ENCODE results near the gene WNT10A.

WNT10A gene

DNA sequence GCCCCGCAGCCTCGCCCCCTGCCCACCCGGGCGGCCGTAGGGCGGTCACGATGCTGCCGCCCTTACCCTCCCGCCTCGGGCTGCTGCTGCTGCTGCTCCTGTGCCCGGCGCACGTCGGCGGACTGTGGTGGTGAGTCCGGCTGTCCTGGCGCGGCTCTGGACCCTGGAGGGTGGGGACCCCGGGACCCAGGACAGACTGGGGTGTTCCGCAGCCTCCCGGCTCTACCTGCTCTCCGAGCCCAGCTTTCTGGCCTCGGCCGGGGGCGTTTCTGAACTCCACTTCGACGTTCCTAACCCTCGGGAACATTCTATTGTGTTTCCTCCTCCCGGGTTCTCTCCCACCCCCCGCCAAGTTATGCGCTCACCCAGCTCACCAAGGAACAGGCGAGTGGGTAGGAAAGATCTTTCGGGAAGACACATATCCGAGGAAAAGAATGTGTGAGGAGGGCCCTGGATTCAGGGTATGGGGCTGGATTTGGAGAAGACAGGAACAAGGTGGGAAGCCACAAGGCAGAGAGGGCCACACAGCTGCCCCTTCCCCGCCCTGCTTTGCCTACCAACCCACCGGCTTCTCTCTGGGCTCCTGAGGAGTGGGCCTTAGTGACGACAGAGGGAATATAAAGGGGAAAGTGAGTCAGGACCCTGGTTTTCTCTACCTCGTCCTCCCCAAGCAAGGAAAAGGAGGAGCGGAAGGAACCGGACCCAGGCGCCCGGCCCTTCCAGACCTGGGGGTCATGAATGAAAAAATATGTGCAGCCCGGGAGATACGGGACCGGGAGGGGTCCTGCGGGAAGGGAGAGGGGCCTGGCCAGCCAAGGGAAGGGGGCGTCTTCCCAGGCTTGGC, 20.4 kb upstream of the WNT10A start:
- TF ChIP-seq CTCF (IDR thresholded peaks at IDR 0.05) = no peak

GRCh38 chr2:218860950-218861381, 19.7 kb upstream of the WNT10A start:
- no peak for TF ChIP-seq CTCF (IDR thresholded peaks at IDR 0.05)

DNA sequence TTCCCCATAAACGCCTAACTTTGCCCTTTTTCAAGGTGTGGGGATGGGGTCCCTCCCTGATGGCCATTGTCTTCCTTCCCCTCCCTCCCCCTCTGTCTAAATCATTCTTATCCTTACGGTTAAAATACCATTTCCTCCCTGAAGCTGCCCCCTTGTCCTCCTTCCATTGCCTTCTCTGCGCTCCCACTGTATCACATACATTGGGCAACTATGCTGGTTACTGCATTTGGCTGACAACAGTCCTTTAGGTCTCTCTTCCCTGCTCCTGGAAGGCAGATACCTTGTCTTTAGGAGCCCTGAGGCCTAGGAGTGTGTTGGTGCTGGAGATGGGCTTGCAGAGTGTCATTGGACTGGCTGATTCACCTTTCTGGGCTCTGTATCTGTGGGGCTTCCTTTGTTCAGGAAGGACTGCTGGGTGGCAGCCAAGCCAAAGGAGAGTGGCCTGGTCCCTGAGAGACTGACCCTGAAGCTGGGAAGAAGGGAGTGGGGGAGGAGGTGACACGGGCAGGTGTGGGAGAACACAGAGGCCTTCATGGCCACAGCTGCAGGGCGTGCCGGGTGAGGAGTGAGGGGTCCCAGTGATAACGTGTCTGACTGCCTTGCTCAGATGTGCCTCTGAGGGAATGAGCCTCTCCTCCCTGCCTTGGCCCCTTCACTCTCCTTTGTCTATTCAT, 18.9 kb upstream of the WNT10A start:
- TF ChIP-seq CTCF (IDR thresholded peaks at IDR 0.05) = no peak

DNA sequence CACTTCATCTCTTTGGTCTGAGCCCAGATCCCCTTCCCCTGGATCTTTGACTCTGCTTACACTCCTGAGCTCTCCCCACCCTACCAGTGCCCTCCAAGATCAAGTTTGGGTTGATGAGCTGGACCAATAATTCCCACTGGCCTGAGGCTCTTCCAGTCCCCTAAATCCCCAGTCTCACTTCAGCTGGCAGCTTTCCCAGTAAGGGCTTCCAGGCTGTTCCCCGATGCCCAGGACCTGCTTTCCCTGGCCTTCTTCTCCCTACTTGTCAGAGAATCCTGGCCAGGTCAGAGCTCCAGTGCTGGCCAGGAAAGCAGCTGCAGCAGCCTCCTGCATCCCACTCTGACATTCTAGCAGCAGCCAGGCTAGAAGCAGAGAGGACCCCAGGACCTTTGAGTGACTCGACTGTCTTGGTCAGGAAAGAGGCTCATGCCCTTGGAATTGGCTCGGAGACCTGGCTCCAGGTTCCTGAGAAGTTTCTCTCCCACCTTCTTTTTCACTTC, 17.6 kb upstream of the WNT10A start:
- TF ChIP-seq CTCF (IDR thresholded peaks at IDR 0.05) = no peak

DNA sequence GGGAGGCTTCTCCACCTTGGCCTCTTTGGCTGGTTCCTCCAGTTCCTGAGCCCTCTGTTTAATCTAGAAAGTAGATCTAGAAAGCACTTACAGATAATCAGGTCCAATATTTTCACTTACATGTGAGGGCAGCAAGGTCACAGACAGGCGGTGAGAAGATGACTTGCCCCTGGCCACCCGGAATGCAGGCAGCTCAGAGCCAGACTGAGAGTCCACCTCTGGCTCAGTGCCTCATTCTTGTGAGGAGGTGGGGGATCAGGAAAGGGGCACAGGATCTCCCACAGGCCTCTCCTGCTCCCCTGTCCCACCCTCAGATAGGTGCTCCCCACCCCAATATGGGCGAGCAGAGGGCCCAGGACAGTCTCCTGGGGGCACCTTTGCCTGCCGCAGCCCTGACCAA, 15.3 kb upstream of the WNT10A start:
- no peak for TF ChIP-seq CTCF (IDR thresholded peaks at IDR 0.05)

GRCh38 chr2:218865999-218866398, 14.7 kb upstream of the WNT10A start:
- no peak for TF ChIP-seq CTCF (IDR thresholded peaks at IDR 0.05)

DNA sequence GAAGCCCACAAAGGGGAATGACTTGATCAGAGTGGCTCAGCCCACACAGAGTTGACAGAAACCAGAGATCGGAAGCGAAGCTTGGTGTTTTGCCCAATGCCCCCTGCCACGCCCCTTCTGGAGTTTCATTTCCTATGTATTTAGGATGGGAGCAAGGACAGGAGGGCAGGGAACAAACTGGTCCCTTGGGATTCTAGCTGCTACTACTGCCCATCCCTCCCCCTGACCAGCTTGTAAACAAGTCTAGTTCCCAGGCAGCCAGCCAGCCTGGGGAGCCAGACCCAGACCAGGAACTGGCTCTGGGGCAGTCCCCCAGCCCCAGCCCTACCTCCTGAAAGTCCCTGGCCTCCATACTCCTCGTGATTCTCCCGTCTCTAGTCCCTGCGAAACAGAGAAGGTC, 12.8 kb upstream of the WNT10A start:
- no peak for TF ChIP-seq CTCF (IDR thresholded peaks at IDR 0.05)

All from LNCAP (cell line).